Stromal cell of bone marrow (primary cell): ENCODE measurements around the gene YY2.
A peak's percentile ranks its signal among the peaks of the same experiment; 100 is the strongest.

Source experiments
- DNase-seq: peaks from one replicate; pipeline ENCODE4 v3.0.0-alpha.2; 2012; ENCODE audit warnings: low read depth

YY2 gene

DNA sequence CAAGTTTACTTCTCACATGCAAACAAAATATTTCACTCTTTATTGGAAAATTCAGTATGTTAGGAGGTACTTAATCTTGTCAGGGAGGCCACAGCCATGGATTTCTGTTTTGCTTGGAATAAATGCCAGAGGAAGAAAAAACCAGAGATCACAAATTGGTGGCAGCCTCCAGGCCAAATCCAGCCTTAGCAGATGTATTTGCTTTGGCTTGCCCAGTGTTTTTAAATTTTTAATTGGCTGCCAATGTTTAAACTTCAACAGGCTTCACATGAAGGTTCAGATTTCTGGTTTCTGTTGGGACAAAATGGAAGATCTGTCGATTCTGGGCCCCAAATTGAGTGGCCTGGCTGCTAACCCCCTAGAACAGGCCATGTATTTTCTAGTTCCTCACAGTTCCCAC is 19.2 kb downstream of the YY2 start:
- DNase-seq = no peak

DNA sequence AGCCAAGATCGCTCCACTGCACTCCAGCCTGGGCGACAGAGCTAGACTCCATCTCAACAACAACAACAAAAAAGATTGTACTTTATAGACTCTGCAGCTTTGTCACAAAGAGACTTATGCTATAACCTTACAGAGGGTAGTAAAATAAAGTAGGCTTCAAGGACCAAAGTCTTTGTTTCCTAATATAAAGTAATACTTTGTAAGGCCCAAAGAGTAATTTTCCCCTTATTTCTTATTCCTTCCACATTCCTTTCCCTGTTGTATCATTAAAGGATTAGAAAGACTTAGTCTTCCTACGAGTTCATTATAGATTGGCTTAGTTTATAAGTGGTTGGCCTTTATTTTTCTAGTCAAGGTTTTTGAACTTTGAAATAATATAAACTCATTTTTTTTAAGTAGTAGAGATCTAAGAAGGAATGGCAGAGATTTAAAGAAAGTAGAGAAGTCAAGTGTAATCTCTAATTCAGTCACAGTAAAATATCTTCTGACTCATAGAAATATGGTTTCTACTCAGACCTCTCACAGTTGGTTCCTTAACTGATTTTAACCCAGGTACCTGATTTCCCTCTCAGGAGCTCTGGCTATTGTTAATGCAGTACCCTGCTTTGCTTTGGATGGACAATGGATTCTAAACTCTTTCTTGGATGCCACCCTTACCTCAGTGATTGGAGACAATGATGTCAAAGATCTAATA is 26.2 kb downstream of the YY2 start:
- DNase-seq = no peak

DNA sequence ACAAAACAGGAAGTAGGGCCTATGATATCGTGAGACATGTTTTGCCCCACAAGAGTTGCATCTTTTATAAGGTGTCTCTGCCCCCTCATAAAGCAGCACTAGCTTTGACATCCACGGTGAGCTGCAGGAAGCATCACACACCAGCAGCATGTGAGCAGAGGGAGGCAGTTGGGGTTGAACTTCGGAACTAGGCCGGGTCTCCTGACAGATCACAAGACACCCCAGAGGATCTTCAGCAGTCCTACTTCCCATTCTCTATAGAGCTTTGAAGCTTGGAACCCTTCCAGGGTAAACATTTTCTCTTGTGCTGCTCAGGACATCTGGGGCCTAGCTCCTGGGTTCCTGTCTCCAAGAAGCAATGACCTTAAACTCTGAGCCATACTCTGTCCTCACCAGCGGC is 27.5 kb downstream of the YY2 start:
- DNase-seq = no peak

DNA sequence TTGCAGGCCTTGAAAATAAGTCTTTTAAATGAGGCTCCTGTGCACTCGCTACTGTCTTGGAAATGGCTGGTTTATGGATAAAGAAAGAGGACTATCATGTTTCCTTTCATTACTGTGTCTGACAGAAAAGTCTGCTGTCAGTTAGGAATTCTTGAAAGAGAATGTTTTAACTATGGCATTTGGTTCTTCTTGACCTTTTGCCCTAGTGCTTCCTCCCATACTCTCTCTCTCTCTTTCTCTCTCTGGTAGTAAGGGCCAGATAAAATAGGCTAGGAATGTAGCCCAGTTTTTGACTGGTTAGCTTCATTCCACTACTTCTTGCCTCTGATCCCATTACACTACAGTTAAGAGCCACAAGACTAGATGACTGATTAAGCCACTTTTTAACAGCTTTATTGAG is 29.8 kb downstream of the YY2 start:
- DNase-seq = peak; percentile 28

DNA sequence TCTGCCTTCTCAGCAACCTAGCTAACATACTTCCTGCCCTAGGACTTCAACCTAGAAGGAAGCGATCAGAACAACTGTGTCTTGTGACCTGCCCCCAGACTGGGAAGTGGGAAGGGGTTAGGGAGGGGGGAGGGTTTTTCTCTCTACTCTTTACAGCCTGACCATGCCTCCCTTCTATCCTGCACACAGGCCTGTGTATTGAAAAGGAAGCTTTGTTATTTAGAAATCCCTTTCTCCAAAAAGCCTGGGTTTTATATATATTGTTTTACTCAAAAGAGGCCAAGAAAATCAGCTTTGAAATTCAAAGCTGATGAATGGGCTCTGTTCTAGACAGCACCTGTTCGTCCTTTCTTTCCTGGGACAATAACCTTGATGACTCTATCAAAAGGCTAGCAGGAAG is 49.5 kb downstream of the YY2 start:
- DNase-seq = no peak

DNA sequence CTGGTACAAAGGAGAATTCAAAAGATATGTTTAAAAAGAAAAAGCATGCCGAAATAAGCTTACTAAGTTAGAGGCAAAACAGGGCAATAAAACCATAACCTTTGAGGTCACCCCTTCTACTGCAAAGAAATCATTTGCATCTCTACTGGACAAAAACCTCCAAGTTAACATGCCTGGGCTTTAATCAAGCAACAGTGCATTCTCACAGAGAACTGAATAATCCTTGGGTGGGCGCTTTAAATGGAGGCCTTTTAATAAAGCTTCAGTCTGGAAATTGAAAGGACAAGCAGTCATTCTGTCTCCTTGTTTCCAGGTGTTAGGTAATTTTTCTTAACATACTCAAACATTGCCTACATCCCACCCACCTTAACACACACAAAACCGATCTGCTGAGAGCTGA is 50.2 kb downstream of the YY2 start:
- no peak for DNase-seq

DNA sequence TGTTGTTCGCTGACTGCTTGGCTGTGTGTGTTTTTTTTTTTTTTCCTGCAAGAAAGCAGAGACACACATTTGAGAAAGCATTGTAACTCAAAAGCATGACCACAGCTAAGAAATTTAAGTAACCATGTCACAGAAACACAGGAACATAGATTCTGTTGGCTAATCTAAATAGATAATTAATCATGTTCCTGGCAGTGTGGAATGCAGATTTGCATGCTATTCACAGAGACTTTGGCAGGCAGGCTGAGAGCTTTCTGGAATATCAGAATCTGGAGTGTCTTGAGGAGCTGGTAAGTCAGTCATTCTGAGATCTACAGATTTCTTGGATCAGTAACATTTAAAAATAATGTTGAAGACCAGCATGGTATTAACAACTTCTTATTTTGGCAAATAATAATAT is 51.5 kb downstream of the YY2 start:
- no peak for DNase-seq
